Measurements from ENCODE around the gene KRTAP5-7.

DNA sequence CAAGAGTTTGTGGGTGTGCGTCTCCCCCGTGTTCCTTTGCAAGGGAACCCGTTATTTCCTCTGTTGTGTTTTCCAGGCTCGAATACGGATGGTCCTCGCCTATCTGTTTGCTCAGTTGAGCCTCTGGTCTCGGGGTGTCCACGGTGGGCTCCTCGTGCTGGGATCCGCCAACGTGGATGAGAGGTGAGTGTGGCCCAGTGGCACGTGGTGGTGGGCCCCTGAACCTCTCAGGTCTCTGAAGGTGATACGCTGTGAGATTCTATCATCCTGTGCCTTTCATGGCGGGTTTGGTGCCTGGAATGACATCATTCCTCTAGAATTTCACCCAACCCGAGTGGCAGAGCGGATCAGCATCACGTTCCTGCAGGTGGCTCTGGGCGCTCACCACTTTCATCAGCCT, 41.6 kb upstream of the KRTAP5-7 start:
- TF ChIP-seq POLR2A (IDR thresholded peaks at IDR 0.05) = no peak
- TF ChIP-seq, protein P1, sequence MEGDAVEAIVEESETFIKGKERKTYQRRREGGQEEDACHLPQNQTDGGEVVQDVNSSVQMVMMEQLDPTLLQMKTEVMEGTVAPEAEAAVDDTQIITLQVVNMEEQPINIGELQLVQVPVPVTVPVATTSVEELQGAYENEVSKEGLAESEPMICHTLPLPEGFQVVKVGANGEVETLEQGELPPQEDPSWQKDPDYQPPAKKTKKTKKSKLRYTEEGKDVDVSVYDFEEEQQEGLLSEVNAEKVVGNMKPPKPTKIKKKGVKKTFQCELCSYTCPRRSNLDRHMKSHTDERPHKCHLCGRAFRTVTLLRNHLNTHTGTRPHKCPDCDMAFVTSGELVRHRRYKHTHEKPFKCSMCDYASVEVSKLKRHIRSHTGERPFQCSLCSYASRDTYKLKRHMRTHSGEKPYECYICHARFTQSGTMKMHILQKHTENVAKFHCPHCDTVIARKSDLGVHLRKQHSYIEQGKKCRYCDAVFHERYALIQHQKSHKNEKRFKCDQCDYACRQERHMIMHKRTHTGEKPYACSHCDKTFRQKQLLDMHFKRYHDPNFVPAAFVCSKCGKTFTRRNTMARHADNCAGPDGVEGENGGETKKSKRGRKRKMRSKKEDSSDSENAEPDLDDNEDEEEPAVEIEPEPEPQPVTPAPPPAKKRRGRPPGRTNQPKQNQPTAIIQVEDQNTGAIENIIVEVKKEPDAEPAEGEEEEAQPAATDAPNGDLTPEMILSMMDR (IDR thresholded peaks at IDR 0.05) = no peak

Measured in adrenal gland (tissue), 5 donors.